ENCODE data around the gene SLC9B2.

- no peak for TF ChIP-seq FOSL2 (IDR thresholded peaks at IDR 0.05; ENCODE audit: borderline replicate concordance, low read depth)
- TF ChIP-seq CTCF (IDR thresholded peaks at IDR 0.05), result no peak
Measured at GRCh38 chr4:103026868-103027267, 49.7 kb downstream of the SLC9B2 start.
